IMR-90 (cell line): ENCODE results near the gene NUP50. TPM values are rescaled to one million over a fixed set of nuclear protein-coding genes. Genes with fewer than 3 reads are reported as not detected.

Experiments
- ATAC-seq: fragments of 200-7000 bp; cut with Tn5 transposase; 2 replicates; pipeline ENCODE4 v1.9.1; 2020; ENCODE audit warnings: low read depth, mild to moderate bottlenecking, moderate library complexity
- BruUV-seq: library from RNA; stranded (reverse); fragments of 400-500 nt; replicated peaks from 2 replicates; lab custom pipeline; 2021; lab: Mats Ljungman, UMichigan
- CTCF ChIA-PET: fragments of 300-600 bp; formaldehyde crosslinking; extraction: SDS; loops from one replicate; lab custom pipeline; 2021; ENCODE audit warnings: antibody characterized with exemption; lab: Yijun Ruan, JAX
- POLR2A ChIA-PET: fragments of 300-600 bp; sonication (Branson Sonifier 250); formaldehyde crosslinking; loops from one replicate; lab custom pipeline; 2022; ENCODE audit warnings: antibody characterized with exemption; ENCODE audit not compliant: unreplicated experiment; lab: Charles Lee
- DNase-seq: peaks from one replicate; pipeline ENCODE4 v3.0.0; 2013
- H2AFZ ChIP-seq: replicated peaks from 2 replicates; pipeline ENCODE3; 2013; ENCODE audit warnings: low read length, mild to moderate bottlenecking; ENCODE audit not compliant: poor library complexity
- H2AK5ac ChIP-seq: 2 replicates; pipeline ENCODE4 v1.6.1; 2013; ENCODE audit warnings: low read depth, low read length, inconsistent platforms
- H2AK9ac ChIP-seq: replicated peaks from 2 replicates; pipeline ENCODE3; 2013; ENCODE audit warnings: mild to moderate bottlenecking, low read depth, low read length, moderate library complexity; ENCODE audit not compliant: poor library complexity
- H2BK120ac ChIP-seq: 2 replicates; pipeline ENCODE4 v1.6.1; 2013; ENCODE audit warnings: low read depth, low read length, inconsistent platforms
- H2BK15ac ChIP-seq: 3 replicates; pipeline ENCODE4 v1.6.1; 2013; ENCODE audit warnings: low read depth, low read length, inconsistent platforms
- H2BK20ac ChIP-seq: 2 replicates; pipeline ENCODE4 v1.6.1; 2013; ENCODE audit warnings: low read depth, mild to moderate bottlenecking, inconsistent platforms, low read length, moderate library complexity
- H2BK5ac ChIP-seq: 2 replicates; pipeline ENCODE4 v1.6.1; 2013; ENCODE audit warnings: mild to moderate bottlenecking, low read depth, low read length, inconsistent platforms; ENCODE audit not compliant: poor library complexity, severe bottlenecking
- H3K14ac ChIP-seq: replicated peaks from 2 replicates; pipeline ENCODE4 v1.6.1; 2013; ENCODE audit warnings: low read depth, low read length, inconsistent platforms
- H3K18ac ChIP-seq: 2 replicates; pipeline ENCODE4 v1.6.1; 2013; ENCODE audit warnings: low read depth, low read length, control low read depth
- H3K23ac ChIP-seq: 2 replicates; pipeline ENCODE4 v1.6.1; 2013; ENCODE audit warnings: low read depth, low read length, inconsistent platforms
- H3K27ac ChIP-seq: 2 replicates; pipeline ENCODE4 v1.5.1; 2013; ENCODE audit warnings: mild to moderate bottlenecking, control low read depth, low read length; ENCODE audit not compliant: insufficient read depth
- H3K27me3 ChIP-seq: 2 replicates; pipeline ENCODE4 v1.6.1; 2013; ENCODE audit warnings: low read length; ENCODE audit not compliant: control insufficient read depth, insufficient read depth
- H3K36me3 ChIP-seq: 2 replicates; pipeline ENCODE4 v1.6.1; 2013; ENCODE audit warnings: low read length, mixed read lengths; ENCODE audit not compliant: control insufficient read depth, insufficient read depth
- H3K4ac ChIP-seq: 2 replicates; pipeline ENCODE4 v1.6.1; 2013; ENCODE audit warnings: low read depth, low read length, inconsistent platforms
- H3K4me1 ChIP-seq: 2 replicates; pipeline ENCODE4 v1.6.1; 2013; ENCODE audit warnings: low read length, mixed read lengths; ENCODE audit not compliant: control insufficient read depth, insufficient read depth
- H3K4me2 ChIP-seq: 2 replicates; pipeline ENCODE4 v1.6.1; 2013; ENCODE audit warnings: low read depth, mild to moderate bottlenecking, control low read depth, low read length, moderate library complexity
- H3K4me3 ChIP-seq: 2 replicates; pipeline ENCODE4 v1.5.1; 2013; ENCODE audit warnings: low read depth, mild to moderate bottlenecking, control low read depth, low read length, moderate library complexity; ENCODE audit not compliant: insufficient read depth
- H3K56ac ChIP-seq: 2 replicates; pipeline ENCODE4 v1.6.1; 2013; ENCODE audit warnings: low read length, inconsistent platforms; ENCODE audit not compliant: insufficient read depth; ENCODE audit errors: extremely low read depth
- H3K79me1 ChIP-seq, 2 experiments: 2 replicates each; pipeline ENCODE4 v1.6.1; 2013; ENCODE audit warnings: low read length in 2 of 2, inconsistent platforms in 1 of 2, low read depth in 1 of 2
- H3K9ac ChIP-seq: 2 replicates; pipeline ENCODE4 v1.6.1; 2013; ENCODE audit warnings: low read depth, low read length, control low read depth
- H3K9me1 ChIP-seq: 2 replicates; pipeline ENCODE4 v1.6.1; 2013; ENCODE audit warnings: low read length, inconsistent platforms; ENCODE audit not compliant: insufficient read depth
- H3K9me3 ChIP-seq: 2 replicates; pipeline ENCODE4 v1.6.1; 2013; ENCODE audit warnings: low read length; ENCODE audit not compliant: control insufficient read depth, insufficient read depth
- H4K20me1 ChIP-seq: 2 replicates; pipeline ENCODE4 v1.6.1; 2013; ENCODE audit warnings: low read length, inconsistent platforms; ENCODE audit not compliant: insufficient read depth
- H4K5ac ChIP-seq: 2 replicates; pipeline ENCODE4 v1.6.1; 2013; ENCODE audit warnings: mild to moderate bottlenecking, low read depth, low read length, control low read depth
- H4K8ac ChIP-seq, 2 experiments: 2 replicates each; pipeline ENCODE4 v1.6.1; 2013; ENCODE audit warnings: low read depth in 2 of 2, low read length in 2 of 2, control low read depth in 1 of 2, inconsistent platforms in 1 of 2
- H4K91ac ChIP-seq: 2 replicates; pipeline ENCODE4 v1.6.1; 2013; ENCODE audit warnings: low read depth, low read length, inconsistent platforms; ENCODE audit not compliant: insufficient read depth
- BHLHE40 ChIP-seq: fragments of 150-350 bp; IDR thresholded peaks from 2 replicates; pipeline ENCODE4 v1.6.1; 2016; ENCODE audit warnings: mild to moderate bottlenecking, low read depth, low read length
- CEBPB ChIP-seq: IDR thresholded peaks from 2 replicates; pipeline ENCODE4 v1.6.1; 2012; ENCODE audit warnings: low read depth, low read length, improper control_type of control experiment
- CHD1 ChIP-seq: IDR thresholded peaks from 2 replicates; pipeline ENCODE4 v1.6.1; 2012; ENCODE audit warnings: low read depth, low read length, improper control_type of control experiment
- FOS ChIP-seq: fragments of 150-350 bp; IDR thresholded peaks from 2 replicates; pipeline ENCODE4 v1.6.1; 2016; ENCODE audit warnings: low read depth, low read length
- MAFK ChIP-seq: IDR thresholded peaks from 2 replicates; pipeline ENCODE4 v1.6.1; 2012; ENCODE audit warnings: low read depth, low read length, improper control_type of control experiment
- MAZ ChIP-seq: IDR thresholded peaks from 2 replicates; pipeline ENCODE4 v1.6.1; 2012; ENCODE audit warnings: low read depth, mild to moderate bottlenecking, low read length, improper control_type of control experiment, moderate library complexity, borderline replicate concordance
- MXI1 ChIP-seq: IDR thresholded peaks from 2 replicates; pipeline ENCODE4 v1.6.1; 2012; ENCODE audit warnings: low read depth, mild to moderate bottlenecking, low read length, moderate library complexity, borderline replicate concordance
- NFE2L2 ChIP-seq: fragments of 150-350 bp; IDR thresholded peaks from 2 replicates; pipeline ENCODE4 v1.6.1; 2016; ENCODE audit warnings: low read depth, mild to moderate bottlenecking, low read length
- POLR2A ChIP-seq: IDR thresholded peaks from 2 replicates; pipeline ENCODE4 v1.6.1; 2012; ENCODE audit warnings: mild to moderate bottlenecking, low read depth, low read length
- RAD21 ChIP-seq: IDR thresholded peaks from 2 replicates; pipeline ENCODE4 v1.6.1; 2012; ENCODE audit warnings: low read length, improper control_type of control experiment
- RCOR1 ChIP-seq: IDR thresholded peaks from 2 replicates; pipeline ENCODE4 v1.6.1; 2012; ENCODE audit warnings: mild to moderate bottlenecking, low read length, improper control_type of control experiment; ENCODE audit not compliant: insufficient replicate concordance
- RFX5 ChIP-seq: IDR thresholded peaks from 2 replicates; pipeline ENCODE4 v1.8.0; 2012; ENCODE audit warnings: low read depth, mild to moderate bottlenecking, low read length, moderate library complexity
- SMC3 ChIP-seq: fragments of 150-350 bp; IDR thresholded peaks from 2 replicates; pipeline ENCODE4 v1.6.1; 2016; ENCODE audit warnings: low read depth, mild to moderate bottlenecking, antibody characterized with exemption, low read length, moderate library complexity
- WGBS, 2 experiments: methylation state at CpG; one replicate each; pipeline versions ENCODE4 v1.1.5 to v1.1.7; 2013; ENCODE audit warnings: missing lambda C conversion rate in 2 of 2; ENCODE audit not compliant: insufficient read length in 1 of 2; ENCODE audit errors: extremely low coverage in 2 of 2; 5-methylcytosine and 5-hydroxymethylcytosine counted together
- dilution Hi-C: fragments of 300-500 bp; cut with HindIII; formaldehyde crosslinking; loops from one replicate; pipeline ENCODE4 v1.14.3; 2018; ENCODE audit warnings: low sequenced_read_pairs; ENCODE audit not compliant: unreplicated experiment
- in situ Hi-C: fragments of 300-500 bp; cut with MboI; formaldehyde crosslinking; loops from 3 replicates; pipeline ENCODE4 v1.14.3; 2019; ENCODE audit warnings: low sequenced_read_pairs, inconsistent platforms, mixed read lengths
- intact Hi-C: fragments of 100-400 bp; cut with micrococcal nuclease; formaldehyde crosslinking; loops from 2 replicates; pipeline ENCODE4 v1.10.0; 2022
- polyA plus RNA-seq, 3 experiments: library from polyadenylated mRNA; depleted of rRNA; stranded (reverse); fragments of >200 nt; gene quantifications; 2 replicates each; pipeline ENCODE4 v1.2.3, GENCODE V29; 2012; ENCODE audit warnings: low replicate concordance in 1 of 3
- total RNA-seq: library from RNA; depleted of rRNA; stranded (reverse); fragments of >200 nt; gene quantifications from 2 replicates; pipeline ENCODE4 v1.2.3, GENCODE V29; 2012
- TF ChIP-seq, protein P1 (sequence below): fragments of 150-350 bp; IDR thresholded peaks from 2 replicates; pipeline ENCODE4 v1.6.1; 2017; ENCODE audit warnings: mild to moderate bottlenecking, antibody characterized with exemption, low read length, low read depth
- TF ChIP-seq, protein P2 (sequence below): fragments of 150-350 bp; IDR thresholded peaks from 2 replicates; pipeline ENCODE4 v1.6.1; 2016; ENCODE audit warnings: low read depth, mild to moderate bottlenecking, low read length, moderate library complexity, borderline replicate concordance
- TF ChIP-seq, protein P3 (sequence below): conservative IDR thresholded peaks from 2 replicates; pipeline ENCODE4 v1.5.1; 2012; ENCODE audit warnings: mild to moderate bottlenecking, low read depth, low read length, improper control_type of control experiment

NUP50 gene
- total and polyA plus RNA-seq, 2 of the 4 experiments (the other 2 are of a cell fraction), result 12.8 to 65.4 TPM

DNA sequence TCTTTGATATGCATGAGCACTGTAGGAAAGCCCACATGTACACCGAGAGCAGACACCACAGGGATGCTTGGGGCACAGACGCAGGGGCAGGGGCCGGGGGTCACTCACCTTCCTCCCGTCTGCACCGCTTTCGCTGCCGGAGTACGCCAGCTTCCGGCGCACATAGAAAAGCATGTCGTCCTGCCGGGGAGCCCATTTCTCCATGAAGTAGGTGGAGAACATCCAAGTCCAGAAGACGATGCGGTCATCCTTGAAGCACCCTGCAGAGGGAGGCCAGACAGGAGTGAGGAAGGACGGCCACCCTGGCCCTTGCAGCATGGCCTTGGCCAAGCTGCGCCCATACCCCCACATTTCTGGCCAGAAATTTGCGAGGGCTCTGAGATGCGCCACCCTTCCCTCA is 48.1 kb downstream of the NUP50 start:
- peak overlapping the region; percentile 78 for H3K18ac ChIP-seq
- peak overlapping the region; percentile 5; the same call in 1 of the 2 replicates for H3K56ac ChIP-seq
- H3K79me1 ChIP-seq, result peaks cover 30 to 77% of the 10 kb centered on the region in 2 experiments
- peak overlapping the region; percentile 39 for H3K9ac ChIP-seq
- peaks cover 2% of the 10 kb centered on the region; the same call in 1 of the 2 replicates for H3K36me3 ChIP-seq
- intact Hi-C loops (loop anchor here (1.0 to 2.0 kb wide), 2 partner anchors 29 to 237 kb away; partner anchors contain the start of gene KIAA0930), in situ Hi-C loops (no loop called here), dilution Hi-C loops (no loop called here)
- BruUV-seq, result no TSS peak
- H3K14ac ChIP-seq, result peak overlapping the region; percentile 87
- peak overlapping the region; percentile 98 for H2AK5ac ChIP-seq
- DNase-seq, result no peak
- 73% methylated on average over 8 of the region's 18 CpGs; no CpG with 5 or more reads in 1 of the 2 experiments for WGBS, 2 experiments
- peak overlapping the region; percentile 82 for H2BK120ac ChIP-seq
- ChIA-PET CTCF (interaction anchor here (1.0 kb wide), 1 partner anchor 180 kb away, joined by 4 read pairs; no protein-coding TSS in a partner anchor), POLR2A (no interaction called here)
- peak overlapping the region; percentile 77 for H2BK5ac ChIP-seq
- H3K23ac ChIP-seq, result peak overlapping the region; percentile 30; the same call in 1 of the 2 replicates
- H3K9me3 ChIP-seq, result no peaks in the 10 kb centered on the region
- TF ChIP-seq BHLHE40 (no peak), MAFK (no peak), POLR2A (no peak), CHD1 (no peak), RFX5 (no peak), RCOR1 (no peak), NFE2L2 (no peak), MAZ (no peak), FOS (no peak), RAD21 (no peak), MXI1 (no peak), CEBPB (no peak), SMC3 (no peak)
- TF ChIP-seq, protein P1, sequence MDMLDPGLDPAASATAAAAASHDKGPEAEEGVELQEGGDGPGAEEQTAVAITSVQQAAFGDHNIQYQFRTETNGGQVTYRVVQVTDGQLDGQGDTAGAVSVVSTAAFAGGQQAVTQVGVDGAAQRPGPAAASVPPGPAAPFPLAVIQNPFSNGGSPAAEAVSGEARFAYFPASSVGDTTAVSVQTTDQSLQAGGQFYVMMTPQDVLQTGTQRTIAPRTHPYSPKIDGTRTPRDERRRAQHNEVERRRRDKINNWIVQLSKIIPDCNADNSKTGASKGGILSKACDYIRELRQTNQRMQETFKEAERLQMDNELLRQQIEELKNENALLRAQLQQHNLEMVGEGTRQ, result no peak
- TF ChIP-seq, protein P2, sequence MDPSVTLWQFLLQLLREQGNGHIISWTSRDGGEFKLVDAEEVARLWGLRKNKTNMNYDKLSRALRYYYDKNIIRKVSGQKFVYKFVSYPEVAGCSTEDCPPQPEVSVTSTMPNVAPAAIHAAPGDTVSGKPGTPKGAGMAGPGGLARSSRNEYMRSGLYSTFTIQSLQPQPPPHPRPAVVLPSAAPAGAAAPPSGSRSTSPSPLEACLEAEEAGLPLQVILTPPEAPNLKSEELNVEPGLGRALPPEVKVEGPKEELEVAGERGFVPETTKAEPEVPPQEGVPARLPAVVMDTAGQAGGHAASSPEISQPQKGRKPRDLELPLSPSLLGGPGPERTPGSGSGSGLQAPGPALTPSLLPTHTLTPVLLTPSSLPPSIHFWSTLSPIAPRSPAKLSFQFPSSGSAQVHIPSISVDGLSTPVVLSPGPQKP, result no peak
- TF ChIP-seq, protein P3, sequence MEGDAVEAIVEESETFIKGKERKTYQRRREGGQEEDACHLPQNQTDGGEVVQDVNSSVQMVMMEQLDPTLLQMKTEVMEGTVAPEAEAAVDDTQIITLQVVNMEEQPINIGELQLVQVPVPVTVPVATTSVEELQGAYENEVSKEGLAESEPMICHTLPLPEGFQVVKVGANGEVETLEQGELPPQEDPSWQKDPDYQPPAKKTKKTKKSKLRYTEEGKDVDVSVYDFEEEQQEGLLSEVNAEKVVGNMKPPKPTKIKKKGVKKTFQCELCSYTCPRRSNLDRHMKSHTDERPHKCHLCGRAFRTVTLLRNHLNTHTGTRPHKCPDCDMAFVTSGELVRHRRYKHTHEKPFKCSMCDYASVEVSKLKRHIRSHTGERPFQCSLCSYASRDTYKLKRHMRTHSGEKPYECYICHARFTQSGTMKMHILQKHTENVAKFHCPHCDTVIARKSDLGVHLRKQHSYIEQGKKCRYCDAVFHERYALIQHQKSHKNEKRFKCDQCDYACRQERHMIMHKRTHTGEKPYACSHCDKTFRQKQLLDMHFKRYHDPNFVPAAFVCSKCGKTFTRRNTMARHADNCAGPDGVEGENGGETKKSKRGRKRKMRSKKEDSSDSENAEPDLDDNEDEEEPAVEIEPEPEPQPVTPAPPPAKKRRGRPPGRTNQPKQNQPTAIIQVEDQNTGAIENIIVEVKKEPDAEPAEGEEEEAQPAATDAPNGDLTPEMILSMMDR, result no peak
- H2BK15ac ChIP-seq, result peak overlapping the region; percentile 57; the same call in 2 of the 3 replicates
- H3K27ac ChIP-seq, result peak overlapping the region; percentile 75
- H2AFZ ChIP-seq, result peak overlapping the region; percentile 82
- H2AK9ac ChIP-seq, result peak overlapping the region; percentile 87
- peaks cover 48% of the 10 kb centered on the region for H4K20me1 ChIP-seq
- peaks cover 42% of the 10 kb centered on the region for H3K9me1 ChIP-seq
- no peaks in the 10 kb centered on the region for H3K27me3 ChIP-seq
- H2BK20ac ChIP-seq, result peak overlapping the region; percentile 82
- H3K4ac ChIP-seq, result peak overlapping the region; percentile 76
- peak overlapping the region; percentile 84 for H4K91ac ChIP-seq
- H4K5ac ChIP-seq, result 0 out of 2 replicates have a peak overlapping the region, but pooled peaks have one; percentile 13
- H3K4me3 ChIP-seq, result peak overlapping the region; percentile 30
- H3K4me1 ChIP-seq, result peaks cover 45% of the 10 kb centered on the region
- H3K4me2 ChIP-seq, result peak overlapping the region; percentile 72
- peak overlapping the region; percentile 20 to 88; a peak in 3 of 4 replicates for H4K8ac ChIP-seq
- no peak; the same call in 1 of the 2 replicates for ATAC-seq
